ENCODE measurements around the gene PAQR8. TPM values are rescaled to one million over a fixed set of nuclear protein-coding genes. Genes with fewer than 3 reads are reported as not detected.

Gene PAQR8
- total and polyA plus RNA-seq, 2 of the 13 experiments (the other 11 are each of a cell fraction or from before 2014, with no cell fraction given) = 37.7 to 50.7 TPM

GRCh38 chr6:52419809-52420667, 58.1 kb downstream of the PAQR8 start, which contains the start of gene EFHC1 (continued):
- TF ChIP-seq ZNF281 (CRISPR knock-in tag; IDR thresholded peaks at IDR 0.05; ENCODE audit: borderline replicate concordance) (no peak; the same call in 1 of the 2 replicates), HOXA9 (CRISPR knock-in tag; IDR thresholded peaks at IDR 0.05; ENCODE audit: borderline replicate concordance) (no peak), ZBTB42 (CRISPR knock-in tag; IDR thresholded peaks at IDR 0.05) (no peak), ZNF7 (CRISPR knock-in tag; IDR thresholded peaks at IDR 0.05) (no peak), ZNF883 (CRISPR knock-in tag; IDR thresholded peaks at IDR 0.05; ENCODE audit: not compliant biosample characterization) (peak; percentile 92), IRF2 (CRISPR knock-in tag; IDR thresholded peaks at IDR 0.05) (peak; percentile 88), U2AF2 (IDR thresholded peaks at IDR 0.05; ENCODE audit: low read depth, low read length) (peak; percentile 99), ZNF619 (CRISPR knock-in tag; IDR thresholded peaks at IDR 0.05) (peak; percentile 72; the same call in 1 of the 2 replicates), NAIF1 (CRISPR knock-in tag; IDR thresholded peaks at IDR 0.05; ENCODE audit: borderline replicate concordance) (0 out of 2 replicates have a peak, but pooled peaks have one; percentile 49), CREBL2 (CRISPR knock-in tag; IDR thresholded peaks at IDR 0.05; ENCODE audit: borderline replicate concordance) (peak; percentile 24; the same call in 1 of the 2 replicates), ZNF790 (CRISPR knock-in tag; IDR thresholded peaks at IDR 0.05; ENCODE audit: borderline replicate concordance) (no peak), HOXA7 (CRISPR knock-in tag; IDR thresholded peaks at IDR 0.05) (no peak), RELA (CRISPR knock-in tag; IDR thresholded peaks at IDR 0.05) (no peak; the same call in 1 of the 2 replicates), ZHX1 (CRISPR knock-in tag; IDR thresholded peaks at IDR 0.05; ENCODE audit: low read depth) (peak; percentile 10; the same call in 1 of the 2 replicates), ZNF784 (CRISPR knock-in tag; IDR thresholded peaks at IDR 0.05; ENCODE audit: borderline replicate concordance) (peak; percentile 24; the same call in 1 of the 2 replicates), GATAD2A (CRISPR knock-in tag; IDR thresholded peaks at IDR 0.05) (peak; percentile 59), THAP8 (CRISPR knock-in tag; IDR thresholded peaks at IDR 0.05; ENCODE audit: borderline replicate concordance) (peak; percentile 22; the same call in 1 of the 2 replicates), ATF7-NPFF (CRISPR knock-in tag; IDR thresholded peaks at IDR 0.05; ENCODE audit: low read depth) (peak; percentile 52; the same call in 1 of the 2 replicates), CBX5 (CRISPR knock-in tag; IDR thresholded peaks at IDR 0.05; ENCODE audit: borderline replicate concordance) (peak; percentile 74; the same call in 1 of the 2 replicates)
